H1 (cell line): Measurements from ENCODE around the gene ANGPTL2. TPM values are rescaled to one million over a fixed set of nuclear protein-coding genes. Genes with fewer than 3 reads are reported as not detected.

Experiments
- CTCF ChIA-PET: fragments of 300-600 bp; sonication (Branson Sonifier 250); formaldehyde crosslinking; loops from one replicate; lab custom pipeline; 2021; ENCODE audit not compliant: partially characterized antibody; lab: Charles Lee
- POLR2A ChIA-PET: fragments of 300-600 bp; sonication (Branson Sonifier 250); formaldehyde crosslinking; loops from one replicate; lab custom pipeline; 2021; ENCODE audit warnings: inconsistent platforms; ENCODE audit not compliant: partially characterized antibody; lab: Charles Lee
- DNase-seq, 2 experiments: peaks; one replicate each; pipeline versions ENCODE4 v3.0.0 to v3.0.0-alpha.2; 2010 to 2022; ENCODE audit warnings: low spot score in 2 of 2, low read depth in 1 of 2, mixed read lengths in 1 of 2
- FAIRE-seq: peaks from 2 replicates; lab custom pipeline; 2011; peaks lifted over from hg19 to GRCh38; lab: Jason Lieb, UNC
- H2AFZ ChIP-seq: 2 replicates; pipeline ENCODE4 v1.8.1; 2012; ENCODE audit warnings: low read length, inconsistent platforms
- H2AK5ac ChIP-seq: 2 replicates; pipeline ENCODE4 v1.6.1; 2013; ENCODE audit warnings: low read depth, low read length
- H2BK120ac ChIP-seq: replicated peaks from 2 replicates; pipeline ENCODE3; 2013; ENCODE audit warnings: low read depth, low read length, inconsistent platforms
- H2BK12ac ChIP-seq: 2 replicates; pipeline ENCODE4 v1.6.1; 2013; ENCODE audit warnings: low read depth, low read length
- H2BK15ac ChIP-seq: 2 replicates; pipeline ENCODE4 v1.6.1; 2013; ENCODE audit warnings: low read length
- H2BK20ac ChIP-seq: 2 replicates; pipeline ENCODE4 v1.6.1; 2013; ENCODE audit warnings: low read length
- H2BK5ac ChIP-seq: 2 replicates; pipeline ENCODE4 v1.6.1; 2013; ENCODE audit warnings: low read depth, low read length
- H3K14ac ChIP-seq: 2 replicates; pipeline ENCODE4 v1.6.1; 2013; ENCODE audit warnings: inconsistent platforms; ENCODE audit not compliant: insufficient read length
- H3K18ac ChIP-seq: 2 replicates; pipeline ENCODE4 v1.6.1; 2013; ENCODE audit warnings: low read length; ENCODE audit errors: extremely low read depth
- H3K23ac ChIP-seq: 2 replicates; pipeline ENCODE4 v1.6.1; 2013; ENCODE audit warnings: inconsistent platforms; ENCODE audit not compliant: insufficient read length
- H3K23me2 ChIP-seq: 2 replicates; pipeline ENCODE4 v1.6.1; 2013; ENCODE audit warnings: low read depth, low read length
- H3K27ac ChIP-seq: 2 replicates; pipeline ENCODE4 v1.6.1; 2011; ENCODE audit warnings: low read depth, low read length, inconsistent platforms
- H3K27me3 ChIP-seq, 4 experiments: replicated peaks in 1 of 4; 1 replicate in 1 of 4; 2 replicates in 3 of 4; pipeline versions ENCODE4 v1.6.1 to v1.8.1; 2011 to 2013; ENCODE audit warnings: low read length in 3 of 4, mild to moderate bottlenecking in 3 of 4, inconsistent platforms in 2 of 4, mixed read lengths in 2 of 4, moderate library complexity in 1 of 4; ENCODE audit not compliant: control insufficient read depth in 3 of 4, insufficient read depth in 3 of 4; ENCODE audit errors: extremely low read depth in 1 of 4
- H3K36me3 ChIP-seq, 4 experiments: 2 replicates each; pipeline versions ENCODE4 v1.6.1 to v1.8.1; 2011 to 2013; ENCODE audit warnings: mild to moderate bottlenecking in 4 of 4, low read length in 3 of 4, moderate library complexity in 2 of 4, control low read depth in 1 of 4, inconsistent platforms in 1 of 4; ENCODE audit not compliant: insufficient read depth in 4 of 4, control insufficient read depth in 2 of 4
- H3K4ac ChIP-seq: replicated peaks from 2 replicates; pipeline ENCODE3; 2013; ENCODE audit warnings: low read length, low read depth, mixed read lengths, inconsistent platforms; ENCODE audit not compliant: insufficient read length
- H3K4me1 ChIP-seq, 4 experiments: replicated peaks in 1 of 4; 1 replicate in 1 of 4; 2 replicates in 3 of 4; pipeline versions ENCODE4 v1.6.1 to v1.8.1; 2011 to 2013; ENCODE audit warnings: low read length in 3 of 4, inconsistent platforms in 2 of 4, mixed read lengths in 1 of 4; ENCODE audit not compliant: insufficient read depth in 4 of 4, control insufficient read depth in 3 of 4
- H3K4me2 ChIP-seq, 2 experiments: 2 replicates each; pipeline versions ENCODE4 v1.6.1 to v1.8.1; 2011 to 2013; ENCODE audit warnings: low read depth in 2 of 2, low read length in 2 of 2, control low read depth in 1 of 2, inconsistent platforms in 1 of 2, mild to moderate bottlenecking in 1 of 2; ENCODE audit not compliant: insufficient read depth in 1 of 2
- H3K4me3 ChIP-seq, 4 experiments: fragments of 200-600, 300-600 bp in 1 of 4; sonication (generic), shearing (Covaris generic), sonication (Bioruptor Twin) in 1 of 4; 2 replicates each; pipeline versions ENCODE4 v1.5.1 to v1.8.1; 2011 to 2016; ENCODE audit warnings: low read length in 4 of 4, low read depth in 3 of 4, control low read depth in 2 of 4, inconsistent platforms in 2 of 4, mild to moderate bottlenecking in 2 of 4, mixed read lengths in 1 of 4, moderate library complexity in 1 of 4; ENCODE audit not compliant: insufficient read depth in 2 of 4; ENCODE audit errors: extremely low read depth in 1 of 4
- H3K56ac ChIP-seq: replicated peaks from 2 replicates; pipeline ENCODE3; 2013; ENCODE audit warnings: low read depth, mild to moderate bottlenecking, mixed read lengths, low read length, inconsistent platforms; ENCODE audit not compliant: insufficient read length
- H3K79me1 ChIP-seq: 2 replicates; pipeline ENCODE4 v1.6.1; 2013; ENCODE audit warnings: low read depth, low read length, control low read depth
- H3K79me2 ChIP-seq, 2 experiments: 2 replicates each; pipeline versions ENCODE4 v1.6.1 to v1.8.1; 2012 to 2013; ENCODE audit warnings: low read length in 2 of 2, mild to moderate bottlenecking in 2 of 2, inconsistent platforms in 1 of 2; ENCODE audit not compliant: insufficient read depth in 2 of 2, control insufficient read depth in 1 of 2
- H3K9ac ChIP-seq, 4 experiments: replicated peaks in 1 of 4; 1 replicate in 1 of 4; 2 replicates in 3 of 4; pipeline versions ENCODE4 v1.6.1 to v1.8.1; 2011 to 2013; ENCODE audit warnings: low read depth in 3 of 4, low read length in 3 of 4, control low read depth in 2 of 4, mild to moderate bottlenecking in 2 of 4, moderate library complexity in 2 of 4, inconsistent platforms in 1 of 4; ENCODE audit errors: extremely low read depth in 1 of 4
- H3K9me3 ChIP-seq, 2 experiments: 2 replicates each; pipeline versions ENCODE4 v1.6.1 to v1.8.1; 2012 to 2013; ENCODE audit warnings: mild to moderate bottlenecking in 2 of 2, moderate library complexity in 2 of 2, control low read depth in 1 of 2, inconsistent platforms in 1 of 2, low read depth in 1 of 2, low read length in 1 of 2, mixed read lengths in 1 of 2; ENCODE audit not compliant: insufficient read depth in 2 of 2
- H4K20me1 ChIP-seq, 2 experiments: replicated peaks in 1 of 2; 2 replicates each; pipeline versions ENCODE3 to v1.8.1; 2011 to 2013; ENCODE audit warnings: inconsistent platforms in 2 of 2, low read length in 2 of 2, mild to moderate bottlenecking in 1 of 2; ENCODE audit not compliant: insufficient read depth in 2 of 2, control insufficient read depth in 1 of 2
- H4K5ac ChIP-seq: 2 replicates; pipeline ENCODE4 v1.6.1; 2013; ENCODE audit warnings: low read length, low read depth, mixed read lengths, inconsistent platforms; ENCODE audit not compliant: insufficient read length
- H4K8ac ChIP-seq: 2 replicates; pipeline ENCODE4 v1.8.0; 2013; ENCODE audit warnings: mild to moderate bottlenecking, moderate library complexity, low read length, inconsistent platforms; ENCODE audit not compliant: insufficient read depth; ENCODE audit errors: extremely low read depth
- H4K91ac ChIP-seq: replicated peaks from 2 replicates; pipeline ENCODE3; 2013; ENCODE audit warnings: low read length, mixed read lengths, inconsistent platforms; ENCODE audit not compliant: insufficient read length
- BCL11A ChIP-seq, 2 experiments: IDR thresholded peaks; one replicate each; pipeline ENCODE4 v1.6.1; 2011; ENCODE audit warnings: low read depth in 2 of 2, low read length in 2 of 2, mild to moderate bottlenecking in 2 of 2
- CBX8 ChIP-seq: fragments of 300-800, 300-1000 bp; sonication (generic); IDR thresholded peaks from 2 replicates; pipeline ENCODE4 v1.7.1; 2016; ENCODE audit warnings: low read depth, low read length, borderline replicate concordance
- CTCF ChIP-seq, 3 experiments: IDR thresholded peaks; 1 replicate in 2 of 3; 2 replicates in 1 of 3; pipeline versions ENCODE4 v1.5.1 to v1.6.1; 2011; ENCODE audit warnings: low read length in 3 of 3, mild to moderate bottlenecking in 3 of 3, inconsistent platforms in 2 of 3, low read depth in 1 of 3, moderate library complexity in 1 of 3; ENCODE audit not compliant: insufficient read depth in 1 of 3; ENCODE audit errors: control extremely low read depth in 1 of 3
- GABPA ChIP-seq: IDR thresholded peaks from 2 replicates; pipeline ENCODE4 v1.6.1; 2011; ENCODE audit warnings: mild to moderate bottlenecking, low read length, moderate library complexity, borderline replicate concordance; ENCODE audit not compliant: insufficient read depth
- KDM5A ChIP-seq: fragments of 200-600 bp; IDR thresholded peaks from 2 replicates; pipeline ENCODE4 v1.7.1; 2012; ENCODE audit warnings: mild to moderate bottlenecking, low read length, inconsistent platforms, mixed read lengths
- MAFK ChIP-seq: IDR thresholded peaks from 2 replicates; pipeline ENCODE4 v1.6.1; 2012; ENCODE audit warnings: low read depth, mild to moderate bottlenecking, improper control_type of control experiment, low read length
- POLR2A ChIP-seq, 2 experiments: IDR thresholded peaks; 1 replicate in 1 of 2; 2 replicates in 1 of 2; pipeline ENCODE4 v1.6.1; 2011; ENCODE audit warnings: low read depth in 2 of 2, low read length in 2 of 2, mild to moderate bottlenecking in 2 of 2; ENCODE audit errors: control extremely low read depth in 1 of 2
- POU5F1 ChIP-seq: IDR thresholded peaks from 2 replicates; pipeline ENCODE4 v1.6.1; 2011; ENCODE audit warnings: low read depth, mild to moderate bottlenecking, low read length, moderate library complexity
- RBBP5 ChIP-seq: IDR thresholded peaks from 2 replicates; pipeline ENCODE4 v1.7.1; 2012; ENCODE audit warnings: low read depth, mild to moderate bottlenecking, inconsistent platforms, low read length, moderate library complexity, borderline replicate concordance
- SP4 ChIP-seq: IDR thresholded peaks from 2 replicates; pipeline ENCODE4 v1.6.1; 2012; ENCODE audit warnings: low read length, inconsistent platforms
- TAF1 ChIP-seq: IDR thresholded peaks from 2 replicates; pipeline ENCODE4 v1.6.1; 2011; ENCODE audit warnings: mild to moderate bottlenecking, low read depth, low read length
- WGBS, 2 experiments: shearing (Covaris generic) in 1 of 2; methylation state at CpG; one replicate each; pipeline versions ENCODE4 v1.1.6 to v1.1.7; 2013 to 2015; ENCODE audit warnings: low lambda C conversion rate in 2 of 2, mixed read lengths in 2 of 2, inconsistent platforms in 1 of 2, low coverage in 1 of 2, missing lambda C conversion rate in 1 of 2; ENCODE audit not compliant: insufficient replicate concordance in 2 of 2, insufficient coverage in 1 of 2, insufficient read length in 1 of 2; ENCODE audit errors: extremely low coverage in 1 of 2, missing lambda C conversion rate in 1 of 2; 5-methylcytosine and 5-hydroxymethylcytosine counted together
- polyA plus RNA-seq, 7 experiments: library from polyadenylated mRNA; depleted of rRNA in 3 of 7; stranded (reverse) in 5 of 7; unstranded in 2 of 7; fragments of >200 nt in 5 of 7; fragments of 200-250 nt in 2 of 7; gene quantifications; 1 replicate in 5 of 7; 2 replicates in 1 of 7; 4 replicates in 1 of 7; pipeline versions ENCODE4 v1.2.1 to v1.2.3, GENCODE V29; 2011 to 2013; ENCODE audit warnings: missing spikeins in 2 of 7, mixed read lengths in 2 of 7
- total RNA-seq: library from RNA; stranded (reverse); fragmentation: NEBNext Ultra II Directional; extraction: Animal tissue kit (Norgen Biotek cat#: 25700); gene quantifications from 2 replicates; pipeline ENCODE4 v1.2.1, GENCODE V29; 2021
- TF ChIP-seq, protein P1 (sequence below): IDR thresholded peaks from 2 replicates; pipeline ENCODE4 v1.6.1; 2012; ENCODE audit warnings: inconsistent platforms

Gene ANGPTL2
- total and polyA plus RNA-seq, 2 of the 8 experiments (the other 6 are each of a cell fraction or from before 2014, with no cell fraction given), result 9.0 to 10.6 TPM

DNA sequence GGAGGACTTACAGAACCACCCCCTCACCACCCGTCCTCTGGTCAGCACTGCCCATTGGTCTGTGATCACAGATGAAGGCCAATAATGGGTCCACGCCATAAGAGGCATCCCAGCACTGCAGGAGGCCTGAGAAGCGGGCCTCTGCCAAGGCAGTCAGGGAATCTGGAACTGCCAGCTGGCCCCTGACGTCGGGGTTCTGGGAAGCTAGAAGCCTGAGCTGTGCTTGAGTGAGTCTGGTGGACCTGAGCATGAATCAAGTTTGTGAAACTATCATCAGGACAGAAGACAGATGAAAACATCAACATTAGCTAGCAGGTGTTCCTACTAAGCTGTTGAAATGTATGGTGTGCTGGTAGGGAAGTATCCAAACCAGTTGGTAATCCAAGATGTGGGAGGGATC lies 7.8 kb downstream of the ANGPTL2 start:
- POLR2A ChIA-PET, result no interaction called here
- no peak overlapping the region for H3K4me2 ChIP-seq
- peaks cover 11 to 23% (median 16%) of the 10 kb centered on the region in 4 experiments for H3K4me1 ChIP-seq
- no peak overlapping the region for H2BK15ac ChIP-seq
- H3K4me3 ChIP-seq, result no peak overlapping the region
- H2AFZ ChIP-seq, result no peak overlapping the region
- no peaks in the 10 kb centered on the region for H3K79me2 ChIP-seq
- peaks cover 2 to 9% of the 10 kb centered on the region in 2 experiments for H4K20me1 ChIP-seq
- no peak overlapping the region for H3K18ac ChIP-seq
- H3K36me3 ChIP-seq, result no peaks in the 10 kb centered on the region; a peak in 1 of 8 replicates
- no peak overlapping the region for H2AK5ac ChIP-seq
- no peak overlapping the region for H3K56ac ChIP-seq
- 89% methylated on average over 5 of the region's 5 CpGs; no CpG with 5 or more reads in 1 of the 2 experiments for WGBS, 2 experiments
- no peak overlapping the region for H2BK5ac ChIP-seq
- no peak overlapping the region for H4K8ac ChIP-seq
- no peaks in the 10 kb centered on the region for H3K27me3 ChIP-seq
- H3K23me2 ChIP-seq, result no peaks in the 10 kb centered on the region
- no peak overlapping the region for H3K27ac ChIP-seq
- no peak overlapping the region for H3K9ac ChIP-seq
- no peak overlapping the region for H4K91ac ChIP-seq
- no peak overlapping the region for H3K23ac ChIP-seq
- H3K79me1 ChIP-seq, result peaks cover 6% of the 10 kb centered on the region
- CTCF ChIA-PET, result interaction anchor here (1.1 to 2.3 kb wide), 6 partner anchors 8 to 84 kb away, joined by 4 to 5 read pairs (median 5); partner anchors contain the start of gene ANGPTL2
- no peaks in the 10 kb centered on the region for H3K9me3 ChIP-seq
- no peak overlapping the region for H2BK120ac ChIP-seq
- DNase-seq (no peak), FAIRE-seq (no peak)
- no peak overlapping the region for H3K14ac ChIP-seq
- no peak overlapping the region; the same call in 1 of the 2 replicates for H2BK12ac ChIP-seq
- no peak overlapping the region for H3K4ac ChIP-seq
- H4K5ac ChIP-seq, result no peak overlapping the region
- H2BK20ac ChIP-seq, result no peak overlapping the region
- TF ChIP-seq MAFK, result no peak
- no peak for TF ChIP-seq BCL11A (IDR thresholded peaks at IDR 0.05; ENCODE audit: low read depth in 2 of 2, low read length in 2 of 2)
- no peak for TF ChIP-seq POU5F1
- no peak for TF ChIP-seq SP4
- TF ChIP-seq, protein P1, sequence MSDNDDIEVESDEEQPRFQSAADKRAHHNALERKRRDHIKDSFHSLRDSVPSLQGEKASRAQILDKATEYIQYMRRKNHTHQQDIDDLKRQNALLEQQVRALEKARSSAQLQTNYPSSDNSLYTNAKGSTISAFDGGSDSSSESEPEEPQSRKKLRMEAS, result no peak
- no peak for TF ChIP-seq GABPA
- TF ChIP-seq TAF1, result no peak
- no peak for TF ChIP-seq CBX8
- TF ChIP-seq POLR2A (IDR thresholded peaks at IDR 0.05; ENCODE audit: control extremely low read depth in 1 of 2, low read depth in 2 of 2, low read length in 2 of 2), result no peak
- no peak for TF ChIP-seq KDM5A
- no peak for TF ChIP-seq RBBP5
- no peak for TF ChIP-seq CTCF (IDR thresholded peaks at IDR 0.05; ENCODE audit: control extremely low read depth in 1 of 3, insufficient read depth in 1 of 3, low read depth in 1 of 3, low read length in 3 of 3)
